Left lung (tissue), 10 donors: ENCODE data around the gene ORC2. TPM values are rescaled to one million over a fixed set of nuclear protein-coding genes. Genes with fewer than 3 reads are reported as not detected.

ENCODE experiments used
- ATAC-seq: fragments of 200-7000 bp; cut with Tn5 transposase; one replicate; pipeline ENCODE4 v1.9.1; 2020; ENCODE audit warnings: moderate library complexity
- DNase-seq, 4 donors: peaks; one replicate each; pipeline ENCODE4 v3.0.0-alpha.2; 2013 to 2020
- H3K27ac ChIP-seq, 2 donors: fragments of 200-600 bp; sonication (generic) in 1 of 2; one replicate each; pipeline versions ENCODE4 v1.5.0 to v1.8.0; 2020 to 2021
- H3K27me3 ChIP-seq, 2 donors: fragments of 200-600 bp; sonication (generic) in 1 of 2; one replicate each; pipeline versions ENCODE4 v1.5.0 to v1.8.0; 2020 to 2021
- H3K36me3 ChIP-seq, 2 donors: fragments of 200-600 bp; sonication (generic) in 1 of 2; one replicate each; pipeline versions ENCODE4 v1.5.0 to v1.8.0; 2020 to 2021
- H3K4me1 ChIP-seq, 2 donors: fragments of 200-600 bp; one replicate each; pipeline ENCODE4 v1.8.0; 2021
- H3K4me3 ChIP-seq, 2 donors: fragments of 200-600 bp; sonication (generic) in 1 of 2; one replicate each; pipeline versions ENCODE4 v1.5.0 to v1.8.0; 2020 to 2021; ENCODE audit warnings: mild to moderate bottlenecking in 1 of 2
- H3K9me3 ChIP-seq, 2 donors: fragments of 200-600 bp; sonication (generic) in 1 of 2; one replicate each; pipeline versions ENCODE4 v1.5.0 to v1.8.0; 2020 to 2021
- intact Hi-C, 2 donors: fragments of 100-400 bp; cut with DNase I; formaldehyde crosslinking; loops; one replicate each; pipeline versions ENCODE4 v1.11.2 to v1.14.2; 2022
- polyA plus RNA-seq, 6 donors: library from polyadenylated mRNA; unstranded; fragments of 120-200 nt; gene quantifications; one replicate each; pipeline ENCODE4 v1.2.1, GENCODE V29; 2013; ENCODE audit not compliant: insufficient read length in 6 of 6
- total RNA-seq, 2 donors: library from RNA; stranded (reverse); fragmentation: NEBNext Ultra II Directional; extraction: Animal tissue kit (Norgen Biotek cat#: 25700); gene quantifications; one replicate each; pipeline ENCODE4 v1.2.1, GENCODE V29; 2021
- TF ChIP-seq, protein P1 (sequence below), 2 donors: fragments of 200-600 bp; sonication (generic) in 1 of 2; IDR thresholded peaks; one replicate each; pipeline versions ENCODE4 v1.5.0 to v1.8.0; 2021; ENCODE audit warnings: antibody characterized with exemption in 2 of 2
- donor health status: DM: no; HTN: yes; CAD: no.
- donor health status: DM: no; HTN: no; CAD: no.

The ORC2 gene
- total and polyA plus RNA-seq, 8 donors: 25.6 to 46.1 (median 39.0) TPM

DNA sequence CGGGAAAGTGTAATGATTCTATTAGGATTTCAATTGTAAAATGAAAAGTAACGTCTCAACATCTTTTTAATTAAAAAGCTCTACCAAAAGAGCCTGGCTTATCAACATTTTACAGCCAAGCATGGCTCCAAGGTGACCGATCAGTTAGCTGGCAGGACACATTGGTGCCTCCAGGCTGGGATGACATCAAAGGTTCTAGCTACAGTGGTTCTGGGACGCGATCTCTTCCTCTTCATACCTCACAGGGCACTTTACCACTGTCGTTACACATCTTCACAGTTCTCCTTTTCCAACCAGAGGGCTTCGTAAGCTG is 693 bp downstream of the ORC2 start:
- intact Hi-C loops: no loop called here
- TF ChIP-seq, protein P1, sequence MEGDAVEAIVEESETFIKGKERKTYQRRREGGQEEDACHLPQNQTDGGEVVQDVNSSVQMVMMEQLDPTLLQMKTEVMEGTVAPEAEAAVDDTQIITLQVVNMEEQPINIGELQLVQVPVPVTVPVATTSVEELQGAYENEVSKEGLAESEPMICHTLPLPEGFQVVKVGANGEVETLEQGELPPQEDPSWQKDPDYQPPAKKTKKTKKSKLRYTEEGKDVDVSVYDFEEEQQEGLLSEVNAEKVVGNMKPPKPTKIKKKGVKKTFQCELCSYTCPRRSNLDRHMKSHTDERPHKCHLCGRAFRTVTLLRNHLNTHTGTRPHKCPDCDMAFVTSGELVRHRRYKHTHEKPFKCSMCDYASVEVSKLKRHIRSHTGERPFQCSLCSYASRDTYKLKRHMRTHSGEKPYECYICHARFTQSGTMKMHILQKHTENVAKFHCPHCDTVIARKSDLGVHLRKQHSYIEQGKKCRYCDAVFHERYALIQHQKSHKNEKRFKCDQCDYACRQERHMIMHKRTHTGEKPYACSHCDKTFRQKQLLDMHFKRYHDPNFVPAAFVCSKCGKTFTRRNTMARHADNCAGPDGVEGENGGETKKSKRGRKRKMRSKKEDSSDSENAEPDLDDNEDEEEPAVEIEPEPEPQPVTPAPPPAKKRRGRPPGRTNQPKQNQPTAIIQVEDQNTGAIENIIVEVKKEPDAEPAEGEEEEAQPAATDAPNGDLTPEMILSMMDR (IDR thresholded peaks at IDR 0.05): no peak
- DNase-seq: no peak

DNA sequence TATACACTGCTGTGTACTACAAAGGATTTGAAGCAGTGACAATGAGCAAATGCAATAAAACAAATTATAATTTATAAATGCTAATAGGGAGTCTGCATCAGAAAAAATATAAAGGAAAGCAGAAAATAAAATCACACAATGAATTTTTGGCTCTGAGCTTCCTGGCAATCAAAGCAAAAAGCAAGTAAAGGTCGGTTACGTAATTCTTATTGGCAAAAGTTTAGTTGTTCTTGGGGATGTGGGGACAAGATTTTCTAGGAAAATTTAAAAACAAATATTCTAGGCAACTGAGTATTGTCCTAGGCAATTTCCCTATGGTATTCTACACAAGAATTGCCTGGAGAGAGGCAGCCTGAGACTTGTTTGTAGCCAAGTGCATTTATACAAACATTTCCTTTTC is 1.8 kb downstream of the ORC2 start:
- Histone ChIP-seq H3K9me3 (no peaks in the 10 kb centered on the region), H3K27ac (no peak overlapping the region), H3K36me3 (peaks cover 0 to 9% of the 10 kb centered on the region in 2 donors), H3K4me3 (peak overlapping the region in 1 of 2 donors; percentile 76), H3K4me1 (peaks cover 12 to 34% of the 10 kb centered on the region in 2 donors), H3K27me3 (no peaks in the 10 kb centered on the region)
- intact Hi-C loops: no loop called here
- no peak for DNase-seq
- no peak for ATAC-seq
- TF ChIP-seq, protein P1 (IDR thresholded peaks at IDR 0.05): no peak

More for the DNA sequence above, 693 bp downstream of the ORC2 start:
- peak; percentile 9 for ATAC-seq
- H3K9me3 ChIP-seq: no peaks in the 10 kb centered on the region
- H3K27me3 ChIP-seq: no peaks in the 10 kb centered on the region
- H3K36me3 ChIP-seq: no peaks in the 10 kb centered on the region
- H3K4me3 ChIP-seq: peak overlapping the region; percentile 76 to 99
- peaks cover 12 to 37% of the 10 kb centered on the region in 2 donors for H3K4me1 ChIP-seq
- peak overlapping the region; percentile 85 to 88 for H3K27ac ChIP-seq

GRCh38 chr2:200950378-200950777 is 13.1 kb downstream of the ORC2 start:
- no peak overlapping the region for H3K4me3 ChIP-seq
- intact Hi-C loops: no loop called here
- TF ChIP-seq, protein P1 (IDR thresholded peaks at IDR 0.05): no peak
- H3K27me3 ChIP-seq: no peaks in the 10 kb centered on the region
- DNase-seq (no peak), ATAC-seq (no peak)
- no peaks in the 10 kb centered on the region for H3K4me1 ChIP-seq
- H3K36me3 ChIP-seq: peaks cover 0 to 97% of the 10 kb centered on the region in 2 donors
- no peak overlapping the region for H3K27ac ChIP-seq
- H3K9me3 ChIP-seq: no peaks in the 10 kb centered on the region

DNA sequence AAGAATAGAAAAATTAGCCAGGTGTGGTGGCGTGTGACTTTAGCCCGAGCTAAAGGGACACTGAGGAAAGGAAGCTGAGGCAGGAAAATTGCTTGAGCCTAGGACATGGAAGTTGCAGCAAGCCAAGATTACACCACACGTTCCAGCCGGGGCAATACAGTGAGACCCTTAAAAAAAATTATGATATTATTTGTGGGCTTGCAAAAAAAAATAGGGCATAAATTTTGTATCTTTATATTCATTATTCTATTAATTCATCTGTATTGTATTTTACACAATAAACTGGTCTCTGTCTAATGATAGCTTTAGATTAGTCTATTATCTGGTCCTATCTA is 18.1 kb downstream of the ORC2 start:
- H3K9me3 ChIP-seq: no peaks in the 10 kb centered on the region
- no peak for DNase-seq
- H3K36me3 ChIP-seq: peaks cover 0 to 89% of the 10 kb centered on the region in 2 donors
- no peak overlapping the region for H3K4me3 ChIP-seq
- TF ChIP-seq, protein P1 (IDR thresholded peaks at IDR 0.05): no peak
- ATAC-seq: no peak
- H3K4me1 ChIP-seq: no peaks in the 10 kb centered on the region
- no peaks in the 10 kb centered on the region for H3K27me3 ChIP-seq
- no peak overlapping the region for H3K27ac ChIP-seq
- intact Hi-C loops: no loop called here

GRCh38 chr2:200944467-200945394 is 18.7 kb downstream of the ORC2 start:
- Histone ChIP-seq H3K36me3 (peaks cover 0 to 89% of the 10 kb centered on the region in 2 donors), H3K4me3 (no peak overlapping the region), H3K27me3 (no peaks in the 10 kb centered on the region), H3K4me1 (no peaks in the 10 kb centered on the region), H3K9me3 (no peaks in the 10 kb centered on the region), H3K27ac (no peak overlapping the region)
- DNase-seq: no peak
- TF ChIP-seq, protein P1 (IDR thresholded peaks at IDR 0.05): no peak
- intact Hi-C loops: no loop called here
- no peak for ATAC-seq
